Measurements from ENCODE around the gene C16orf90.

DNA sequence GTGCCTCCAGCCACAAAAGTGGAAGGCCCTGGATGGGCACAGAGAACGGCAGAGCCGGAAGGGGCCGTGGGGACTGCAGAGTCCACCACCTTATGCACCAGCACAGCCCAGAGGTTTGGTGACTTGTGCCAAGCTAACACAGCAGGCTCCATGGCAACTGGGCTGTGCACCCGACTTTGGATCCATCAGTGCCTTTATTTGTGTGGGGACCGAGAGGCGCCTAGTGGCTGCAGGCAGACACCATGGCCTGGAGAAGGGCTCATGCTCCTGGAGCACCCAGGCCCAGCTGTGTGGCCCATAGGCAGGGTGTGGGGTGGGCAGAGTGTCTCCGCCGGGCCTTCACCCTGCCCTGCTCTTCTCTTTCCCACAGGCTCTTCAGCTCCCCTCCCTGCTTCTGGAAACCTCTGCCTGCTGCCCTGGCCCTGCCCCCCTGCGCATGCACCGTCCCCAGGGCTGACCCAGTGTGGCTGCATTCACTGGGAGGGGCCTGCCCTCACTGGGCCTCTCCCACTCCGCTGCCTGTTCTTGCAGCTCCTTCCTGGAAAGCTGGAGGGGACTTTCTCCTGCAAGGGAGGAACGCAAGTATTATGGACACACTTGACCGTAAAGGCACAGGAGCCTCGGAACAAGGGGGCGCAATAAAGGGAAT, 10.1 kb downstream of the C16orf90 start:
- TF ChIP-seq, protein P1, sequence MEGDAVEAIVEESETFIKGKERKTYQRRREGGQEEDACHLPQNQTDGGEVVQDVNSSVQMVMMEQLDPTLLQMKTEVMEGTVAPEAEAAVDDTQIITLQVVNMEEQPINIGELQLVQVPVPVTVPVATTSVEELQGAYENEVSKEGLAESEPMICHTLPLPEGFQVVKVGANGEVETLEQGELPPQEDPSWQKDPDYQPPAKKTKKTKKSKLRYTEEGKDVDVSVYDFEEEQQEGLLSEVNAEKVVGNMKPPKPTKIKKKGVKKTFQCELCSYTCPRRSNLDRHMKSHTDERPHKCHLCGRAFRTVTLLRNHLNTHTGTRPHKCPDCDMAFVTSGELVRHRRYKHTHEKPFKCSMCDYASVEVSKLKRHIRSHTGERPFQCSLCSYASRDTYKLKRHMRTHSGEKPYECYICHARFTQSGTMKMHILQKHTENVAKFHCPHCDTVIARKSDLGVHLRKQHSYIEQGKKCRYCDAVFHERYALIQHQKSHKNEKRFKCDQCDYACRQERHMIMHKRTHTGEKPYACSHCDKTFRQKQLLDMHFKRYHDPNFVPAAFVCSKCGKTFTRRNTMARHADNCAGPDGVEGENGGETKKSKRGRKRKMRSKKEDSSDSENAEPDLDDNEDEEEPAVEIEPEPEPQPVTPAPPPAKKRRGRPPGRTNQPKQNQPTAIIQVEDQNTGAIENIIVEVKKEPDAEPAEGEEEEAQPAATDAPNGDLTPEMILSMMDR (IDR thresholded peaks at IDR 0.05 in 4 of 5, conservative IDR thresholded peaks at IDR 0.05 in 1 of 5): no peak
- TF ChIP-seq POLR2A (IDR thresholded peaks at IDR 0.05): no peak

Data from gastrocnemius medialis (tissue), 4 donors.